HG03520 (cell line): ENCODE measurements around the gene PTCRA.
"Not testable (repeated sequence)": the region's sequence is repeated elsewhere in the genome, so short reads cannot be mapped to it uniquely, and the experiment has no call there.

Experiments used
- ATAC-seq: cut with Tn5 transposase; IDR thresholded peaks from one replicate; pipeline ENCODE4 v1.9.1; 2021; ENCODE audit warnings: mild to moderate bottlenecking, moderate library complexity; ENCODE audit not compliant: unreplicated experiment

The PTCRA gene

GRCh38 chr6:42902429-42903263, 13.2 kb upstream of the PTCRA start:
- ATAC-seq = not testable (repeated sequence)

- no peak for ATAC-seq
Observed at GRCh38 chr6:42904467-42904866, 11.4 kb upstream of the PTCRA start.

DNA sequence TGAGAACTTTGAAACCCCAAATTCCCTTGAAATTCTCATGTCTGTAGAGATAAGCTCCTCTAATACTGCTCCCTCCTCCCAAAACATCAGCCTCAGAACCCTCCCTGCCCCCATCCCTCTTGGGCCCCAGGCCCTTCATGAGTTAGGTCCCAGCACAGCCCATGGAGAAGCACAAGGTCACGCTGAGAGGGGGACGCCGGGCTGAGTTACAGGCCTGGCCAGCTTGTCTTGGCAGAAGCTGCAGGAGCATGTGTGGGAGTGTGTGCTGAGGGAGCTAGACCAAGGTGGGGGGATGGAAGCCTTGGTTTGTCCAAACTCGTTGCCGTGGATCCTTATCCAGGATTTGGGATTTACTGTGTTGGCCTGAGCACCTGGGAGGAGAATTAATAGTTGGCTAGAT, 8.5 kb upstream of the PTCRA start:
- no peak for ATAC-seq

DNA sequence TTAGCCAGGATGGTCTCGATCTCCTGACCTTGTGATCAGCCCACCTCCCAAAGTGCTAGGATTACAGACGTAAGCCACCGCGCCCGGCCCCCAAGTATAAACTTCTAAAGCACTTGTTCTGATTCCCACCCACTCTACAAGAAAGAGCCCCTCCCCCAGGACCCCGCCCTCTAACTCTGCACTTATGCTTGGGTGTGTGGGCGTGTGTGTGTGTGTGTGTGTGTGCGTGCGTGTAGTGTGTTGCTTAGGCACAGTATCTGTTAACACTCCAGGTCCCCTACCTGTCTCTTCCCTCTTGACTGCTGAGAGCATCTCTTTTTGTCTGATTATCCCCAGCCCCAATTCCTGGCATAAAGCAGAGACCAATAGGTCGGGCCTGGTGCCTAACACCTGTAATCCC, 6.0 kb upstream of the PTCRA start:
- ATAC-seq = no peak

- ATAC-seq = no peak
Observed at GRCh38 chr6:42911171-42912021, 4.5 kb upstream of the PTCRA start.

DNA sequence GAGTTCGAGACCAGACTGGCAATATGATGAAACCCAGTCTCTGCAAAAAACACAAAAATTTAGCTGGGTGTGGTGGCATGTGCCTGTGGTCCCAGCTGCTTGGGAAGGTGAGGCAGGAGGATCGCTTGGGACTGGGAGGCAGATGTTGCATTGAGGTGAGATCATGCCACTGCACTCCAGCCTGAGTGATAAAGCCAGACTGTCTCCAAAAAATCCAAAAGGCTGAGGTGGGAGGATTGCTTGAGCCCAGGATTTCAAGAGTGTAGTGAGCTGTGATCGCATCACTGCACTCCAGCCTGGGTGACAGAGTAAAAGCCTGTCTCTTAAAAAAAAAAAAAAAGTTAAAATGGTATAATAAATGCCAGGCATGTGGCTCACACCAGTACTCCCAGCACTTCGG, 1.3 kb upstream of the PTCRA start:
- no peak for ATAC-seq

GRCh38 chr6:42916288-42916687, 435 bp downstream of the PTCRA start:
- no peak for ATAC-seq

- no peak for ATAC-seq
Observed at GRCh38 chr6:42921801-42922200, 5.9 kb downstream of the PTCRA start.

GRCh38 chr6:42923666-42924065, 7.8 kb downstream of the PTCRA start:
- ATAC-seq = no peak

DNA sequence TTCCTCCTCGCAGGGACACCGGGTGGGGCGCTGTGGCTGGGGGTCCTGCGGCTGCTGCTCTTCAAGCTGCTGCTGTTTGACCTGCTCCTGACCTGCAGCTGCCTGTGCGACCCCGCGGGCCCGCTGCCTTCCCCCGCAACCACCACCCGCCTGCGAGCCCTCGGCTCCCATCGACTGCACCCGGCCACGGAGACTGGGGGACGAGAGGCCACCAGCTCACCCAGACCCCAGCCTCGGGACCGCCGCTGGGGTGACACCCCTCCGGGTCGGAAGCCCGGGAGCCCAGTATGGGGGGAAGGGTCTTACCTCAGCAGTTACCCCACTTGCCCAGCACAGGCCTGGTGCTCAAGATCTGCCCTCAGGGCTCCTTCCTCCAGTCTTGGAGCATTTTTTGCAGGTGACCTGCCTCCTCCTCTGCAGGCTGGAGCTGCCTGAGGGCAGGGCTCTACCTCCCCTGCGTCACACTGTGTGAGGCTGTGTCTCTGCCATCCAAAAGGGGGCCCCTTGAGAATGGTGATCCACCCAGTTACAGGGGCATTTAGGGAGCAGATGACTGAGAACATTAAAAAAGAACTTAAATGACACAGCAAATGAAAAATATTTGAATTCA, 9.5 kb downstream of the PTCRA start:
- ATAC-seq = no peak

- peak; percentile 70 for ATAC-seq
Observed at GRCh38 chr6:42928986-42929820, 13.3 kb downstream of the PTCRA start, which contains the start of gene CNPY3. TSS of gene CNPY3 (plus strand) at chr6:42929480. CDS start at chr6:42929571, 91 bp downstream.

GRCh38 chr6:42929821-42930360, 14.0 kb downstream of the PTCRA start:
- peak; percentile 45 for ATAC-seq

GRCh38 chr6:42932412-42932811, 16.6 kb downstream of the PTCRA start:
- no peak for ATAC-seq

- no peak for ATAC-seq
Observed at GRCh38 chr6:42933205-42933604, 17.4 kb downstream of the PTCRA start.

DNA sequence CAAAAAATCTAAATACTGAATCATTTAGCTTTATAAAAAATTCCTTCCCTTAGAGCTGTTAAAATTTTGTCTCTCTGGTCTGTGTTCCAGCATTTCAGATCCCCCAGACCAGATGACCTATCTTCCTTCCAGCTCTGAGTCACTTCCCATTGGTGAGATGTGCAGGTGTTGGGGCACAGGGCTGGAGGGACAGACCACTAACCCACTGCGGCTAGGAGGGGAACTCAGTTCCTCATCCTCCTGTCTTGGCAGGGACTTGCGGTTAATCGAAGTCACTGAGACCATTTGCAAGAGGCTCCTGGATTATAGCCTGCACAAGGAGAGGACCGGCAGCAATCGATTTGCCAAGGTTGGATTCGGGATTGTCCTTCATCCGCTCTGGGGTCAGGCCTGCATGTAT, 19.5 kb downstream of the PTCRA start:
- ATAC-seq = no peak

GRCh38 chr6:42936398-42936797, 20.5 kb downstream of the PTCRA start:
- ATAC-seq = no peak

DNA sequence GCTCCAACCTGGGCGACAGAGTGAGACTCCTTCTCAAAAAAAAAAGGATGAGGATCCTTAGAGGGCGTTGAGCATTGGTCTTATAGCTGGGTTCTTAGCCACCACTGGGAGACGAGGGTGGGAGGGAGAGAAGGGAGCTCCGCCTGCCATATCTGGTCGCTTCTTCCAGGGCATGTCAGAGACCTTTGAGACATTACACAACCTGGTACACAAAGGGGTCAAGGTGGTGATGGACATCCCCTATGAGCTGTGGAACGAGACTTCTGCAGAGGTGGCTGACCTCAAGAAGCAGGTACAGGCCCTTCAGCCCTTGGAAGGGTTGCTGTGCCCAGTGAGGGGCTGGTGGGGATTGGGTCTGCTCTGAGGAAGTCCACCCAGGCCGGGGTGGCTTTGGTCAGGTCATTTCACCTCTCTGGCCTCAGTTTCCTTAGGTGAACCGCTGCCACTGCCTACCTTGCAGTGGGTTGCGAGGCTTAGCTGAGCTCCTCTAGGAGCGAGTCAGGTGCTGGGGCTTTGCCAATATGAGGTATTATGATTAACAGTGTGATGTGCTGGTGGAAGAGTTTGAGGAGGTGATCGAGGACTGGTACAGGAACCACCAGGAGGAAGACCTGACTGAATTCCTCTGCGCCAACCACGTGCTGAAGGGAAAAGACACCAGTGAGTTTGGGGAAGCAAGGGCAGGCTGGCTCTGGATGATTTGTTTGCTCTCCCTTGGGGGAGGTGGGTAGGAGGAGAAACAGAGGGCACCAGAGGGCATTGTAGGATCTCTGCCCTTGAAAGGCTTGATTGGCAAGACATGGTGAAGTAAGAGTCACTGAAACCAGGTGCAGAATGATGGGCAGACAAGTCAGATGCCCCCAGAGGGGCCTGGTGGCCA, 21.9 kb downstream of the PTCRA start:
- no peak for ATAC-seq

DNA sequence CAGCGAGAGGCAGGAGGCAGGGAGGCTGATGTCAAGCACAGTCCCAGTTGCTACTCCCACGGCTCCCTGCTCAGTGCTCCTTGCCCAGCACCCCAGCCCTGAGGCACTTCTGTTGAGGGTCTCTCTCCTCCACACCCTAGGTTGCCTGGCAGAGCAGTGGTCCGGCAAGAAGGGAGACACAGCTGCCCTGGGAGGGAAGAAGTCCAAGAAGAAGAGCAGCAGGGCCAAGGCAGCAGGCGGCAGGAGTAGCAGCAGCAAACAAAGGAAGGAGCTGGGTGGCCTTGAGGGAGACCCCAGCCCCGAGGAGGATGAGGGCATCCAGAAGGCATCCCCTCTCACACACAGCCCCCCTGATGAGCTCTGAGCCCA, 22.6 kb downstream of the PTCRA start:
- ATAC-seq = no peak

GRCh38 chr6:42938987-42939809, 23.3 kb downstream of the PTCRA start:
- ATAC-seq = no peak
